Thymus (tissue), 11 donors: Measurements from ENCODE around the gene SORL1-AS1.

ENCODE experiments used
- DNase-seq, 9 donors: peaks; one replicate each; pipeline ENCODE4 v3.0.0-alpha.2; 2013; ENCODE audit warnings: low spot score in 9 of 9, low read depth in 6 of 9, missing footprints in 1 of 9
- H3K27ac ChIP-seq, 2 donors: one replicate each; pipeline ENCODE4 v1.5.1; 2013; ENCODE audit warnings: control low read depth in 1 of 2, low read depth in 1 of 2, low read length in 1 of 2, mild to moderate bottlenecking in 1 of 2, moderate library complexity in 1 of 2
- H3K27me3 ChIP-seq, 2 donors: one replicate each; pipeline ENCODE4 v1.5.1; 2013; ENCODE audit warnings: low read length in 1 of 2; ENCODE audit not compliant: control insufficient read depth in 2 of 2, insufficient read depth in 1 of 2
- H3K36me3 ChIP-seq, 2 donors: one replicate each; pipeline ENCODE4 v1.5.1; 2013; ENCODE audit warnings: low read length in 1 of 2, mild to moderate bottlenecking in 1 of 2, moderate library complexity in 1 of 2; ENCODE audit not compliant: control insufficient read depth in 2 of 2, insufficient read depth in 2 of 2
- H3K4me1 ChIP-seq, 2 donors: one replicate each; pipeline ENCODE4 v1.5.1; 2013; ENCODE audit warnings: low read length in 2 of 2; ENCODE audit not compliant: control insufficient read depth in 2 of 2, insufficient read depth in 2 of 2
- H3K4me3 ChIP-seq, 2 donors: one replicate each; pipeline ENCODE4 v1.5.1; 2013; ENCODE audit warnings: low read length in 2 of 2, control low read depth in 1 of 2, mild to moderate bottlenecking in 1 of 2
- H3K9me3 ChIP-seq, 2 donors: one replicate each; pipeline ENCODE4 v1.5.1; 2013; ENCODE audit warnings: low read length in 1 of 2, mild to moderate bottlenecking in 1 of 2; ENCODE audit not compliant: control insufficient read depth in 2 of 2, insufficient read depth in 1 of 2
- WGBS: extraction: QIAGEN DNeasy Blood & Tissue Kit; methylation state at CpG from one replicate; pipeline ENCODE4 v1.1.7; 2013; 5-methylcytosine and 5-hydroxymethylcytosine counted together
- donor health status: healthy.

The SORL1-AS1 gene

DNA sequence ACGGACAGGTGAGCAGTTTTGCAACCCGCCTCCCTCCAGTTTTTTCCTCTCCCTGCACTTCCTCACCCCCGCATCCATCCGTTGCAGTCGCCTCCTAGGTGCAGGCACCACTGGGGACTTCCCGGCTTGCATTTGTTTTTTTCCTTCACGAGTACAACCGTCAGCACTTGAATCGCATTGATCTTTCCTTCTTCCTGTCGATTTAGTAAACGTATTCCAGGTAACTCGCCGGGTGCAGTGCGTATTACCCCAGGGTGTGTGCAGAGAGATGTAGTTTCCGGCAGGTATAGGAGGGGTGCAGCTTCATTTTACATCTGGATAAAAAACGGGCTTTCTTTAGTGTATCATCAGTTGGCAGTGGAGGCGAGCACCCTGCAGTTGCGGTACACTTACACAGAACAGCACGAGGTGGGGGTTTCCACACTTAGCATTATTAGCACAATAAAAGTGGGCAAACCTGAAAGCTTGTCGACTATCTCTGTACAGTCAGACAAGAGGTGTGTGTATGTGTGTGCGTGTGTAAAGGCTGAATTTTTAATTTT is at the start of gene SORL1-AS1:
Gene SORL1-AS1 (minus strand): TSS at position 359 of the 542 bp plus-strand sequence.
- Histone ChIP-seq H3K4me3 (peak within 1 kb of the TSS; percentile 59 to 77), H3K36me3 (no peaks in the 10 kb centered on the region), H3K27ac (peak within 1 kb of the TSS; percentile 64 to 76), H3K27me3 (no peaks in the 10 kb centered on the region), H3K4me1 (peaks cover 21 to 48% of the 10 kb centered on the region in 2 donors), H3K9me3 (peaks cover 0 to 4% of the 10 kb centered on the region in 2 donors)
- WGBS = under 1% methylated on average over 21 of the region's 21 CpGs
- peak in 6 of 9 donors; percentile 32 to 70 (median 52) for DNase-seq

DNA sequence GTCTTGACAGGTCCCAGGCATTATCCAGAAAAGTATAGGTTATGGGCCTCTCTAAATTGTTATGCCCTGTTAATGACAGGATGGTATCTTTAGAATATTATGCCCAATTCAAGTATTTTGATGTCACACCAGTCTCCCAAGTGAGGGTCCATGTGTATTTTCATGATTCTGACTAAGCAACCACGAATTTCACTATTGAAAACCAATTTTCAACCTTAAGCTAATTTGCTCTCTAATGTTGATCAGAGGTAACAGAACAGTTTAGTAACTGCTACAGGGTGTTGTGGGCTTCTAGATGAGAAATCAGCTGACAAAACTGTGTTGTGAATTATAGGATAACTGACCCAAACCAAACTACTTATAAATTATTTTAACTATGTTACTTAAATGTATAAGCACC is 48.0 kb upstream of the SORL1-AS1 start:
- 95% methylated on average over 1 of the region's 1 CpG for WGBS
- no peak for DNase-seq

DNA sequence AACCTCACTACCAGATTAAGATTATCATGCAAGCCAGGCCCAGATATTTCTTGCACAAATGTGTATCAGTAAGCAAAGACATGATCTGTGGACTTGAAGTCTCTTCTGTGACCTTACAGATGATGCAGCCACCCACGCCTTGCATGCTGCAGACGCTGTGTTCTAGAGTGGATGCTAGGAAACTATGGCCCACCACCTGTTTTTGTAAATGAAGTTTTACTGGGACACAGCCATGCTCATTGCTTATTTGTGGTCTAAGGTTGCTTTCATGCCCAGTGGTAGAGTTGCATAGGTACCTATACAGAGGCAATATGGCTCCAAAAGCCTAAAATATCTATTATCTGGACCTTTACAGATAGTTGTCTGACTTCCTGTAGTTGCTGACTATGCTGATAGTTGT is 47.5 kb upstream of the SORL1-AS1 start:
- DNase-seq = no peak
- Histone ChIP-seq H3K27ac (no peak overlapping the region), H3K36me3 (peaks cover 17 to 33% of the 10 kb centered on the region in 2 donors), H3K4me1 (peaks cover 0 to under 1% of the 10 kb centered on the region in 2 donors), H3K4me3 (no peak overlapping the region), H3K9me3 (no peaks in the 10 kb centered on the region), H3K27me3 (no peaks in the 10 kb centered on the region)
- WGBS = 69% methylated on average over 2 of the region's 2 CpGs

More for the DNA sequence above, 48.0 kb upstream of the SORL1-AS1 start:
- Histone ChIP-seq H3K4me3 (no peak overlapping the region), H3K27me3 (no peaks in the 10 kb centered on the region), H3K36me3 (peaks cover 17 to 33% of the 10 kb centered on the region in 2 donors), H3K27ac (no peak overlapping the region), H3K4me1 (no peaks in the 10 kb centered on the region), H3K9me3 (no peaks in the 10 kb centered on the region)

DNA sequence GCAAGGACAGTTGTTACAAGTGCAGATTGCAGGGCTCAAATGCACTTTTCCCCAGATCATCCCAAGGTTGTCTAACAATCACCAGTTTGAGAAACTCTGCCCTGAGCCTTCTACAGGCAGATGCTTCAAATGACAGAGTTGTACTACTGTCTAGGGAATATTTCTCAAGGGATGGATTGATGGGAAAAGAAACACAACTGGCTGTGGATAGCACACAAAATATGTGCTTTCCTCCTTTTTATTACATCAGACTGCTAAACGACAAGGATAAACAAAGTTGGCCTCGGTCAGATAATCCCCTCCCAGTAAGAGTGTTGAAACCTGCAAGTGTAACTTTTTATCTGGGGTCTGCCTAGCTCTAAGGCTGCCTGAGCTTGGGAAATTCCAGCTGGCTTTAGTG is 46.6 kb upstream of the SORL1-AS1 start:
- H3K27me3 ChIP-seq = no peaks in the 10 kb centered on the region
- peaks cover 17 to 33% of the 10 kb centered on the region in 2 donors for H3K36me3 ChIP-seq
- H3K9me3 ChIP-seq = no peaks in the 10 kb centered on the region
- peaks cover 4 to 5% of the 10 kb centered on the region in 2 donors for H3K4me1 ChIP-seq
- 89% methylated on average over 2 of the region's 2 CpGs for WGBS
- H3K27ac ChIP-seq = no peak overlapping the region
- no peak overlapping the region for H3K4me3 ChIP-seq
- DNase-seq = no peak

DNA sequence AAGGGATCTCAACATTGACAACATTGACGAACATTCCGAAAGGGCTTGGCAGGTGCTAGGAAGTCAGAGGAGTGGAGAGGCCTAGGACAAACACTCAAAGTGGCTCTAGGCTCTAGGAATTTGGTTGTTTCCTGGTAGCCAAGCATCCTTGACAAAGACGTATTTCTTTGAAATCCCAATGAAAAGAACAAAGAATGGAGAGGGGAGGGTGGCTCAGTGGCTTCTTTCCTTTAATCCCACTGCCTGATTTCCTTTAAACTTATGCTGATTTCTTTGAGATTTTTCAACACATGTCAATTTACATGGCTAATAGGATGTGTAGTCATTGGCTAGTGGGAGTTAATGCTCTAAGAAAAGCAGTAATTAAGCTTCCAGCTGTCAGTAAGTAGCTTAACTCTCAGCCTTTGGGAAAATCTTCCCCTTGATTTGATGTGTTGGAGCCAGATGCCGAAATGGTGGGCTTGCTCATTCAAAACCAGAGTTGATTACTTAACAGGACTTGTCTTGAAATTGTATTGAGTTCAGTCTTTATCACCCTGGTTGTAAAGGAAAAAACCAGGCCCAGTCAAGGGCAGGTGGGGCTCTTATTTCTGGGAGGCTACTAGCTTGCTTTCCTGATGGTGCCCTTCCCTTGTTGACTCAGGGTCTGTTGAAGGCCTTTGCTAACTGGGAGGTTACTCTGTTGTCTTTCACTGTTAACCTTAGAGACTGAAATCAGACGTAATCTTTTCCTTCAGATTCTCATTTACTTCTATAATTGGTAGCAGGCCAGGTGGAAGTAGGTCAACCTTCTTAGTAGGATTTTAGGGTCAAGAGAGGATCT is 44.6 kb upstream of the SORL1-AS1 start:
- peaks cover 17 to 28% of the 10 kb centered on the region in 2 donors for H3K36me3 ChIP-seq
- peaks cover 4 to 8% of the 10 kb centered on the region in 2 donors for H3K4me1 ChIP-seq
- H3K4me3 ChIP-seq = no peak overlapping the region
- no peaks in the 10 kb centered on the region for H3K27me3 ChIP-seq
- H3K27ac ChIP-seq = no peak overlapping the region
- no peak for DNase-seq
- H3K9me3 ChIP-seq = no peaks in the 10 kb centered on the region
- WGBS = 85% methylated on average over 5 of the region's 5 CpGs

DNA sequence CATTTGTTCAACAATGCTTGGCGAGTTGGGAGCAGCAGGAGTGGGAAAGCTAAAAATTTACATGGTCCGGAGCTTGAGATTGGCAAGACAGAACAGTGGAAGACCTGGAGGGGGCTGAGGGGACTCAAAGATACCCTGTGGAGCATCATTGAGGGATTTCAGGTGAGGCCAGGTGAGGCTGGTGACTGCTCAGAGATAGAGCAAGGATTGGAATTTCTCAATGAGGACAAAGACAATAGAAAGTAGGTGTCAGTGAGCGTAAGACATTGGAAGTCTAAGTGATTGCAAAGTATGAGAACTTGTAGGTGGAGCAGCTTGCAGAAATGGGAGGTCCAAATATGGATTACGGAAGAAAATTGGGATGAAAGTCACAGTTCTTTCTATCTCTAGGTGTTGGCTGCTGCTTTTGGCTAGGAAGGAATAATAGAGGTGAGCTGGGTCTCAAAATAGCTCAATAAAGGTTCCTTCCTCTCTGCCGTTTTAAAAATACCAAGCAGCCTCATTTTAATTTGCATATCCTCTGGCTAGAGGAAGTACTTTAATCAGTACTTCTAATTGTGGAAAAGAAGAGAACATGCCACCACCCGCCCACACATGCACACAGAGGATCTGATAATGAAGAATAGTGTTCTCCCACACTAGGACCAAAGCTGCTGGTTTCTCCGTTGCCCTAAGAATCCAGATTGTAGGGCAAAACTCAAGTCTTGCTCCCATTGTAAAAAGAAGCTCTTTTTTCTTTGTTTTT is 41.8 kb upstream of the SORL1-AS1 start:
- Histone ChIP-seq H3K36me3 (peaks cover 17 to 37% of the 10 kb centered on the region in 2 donors), H3K27me3 (no peaks in the 10 kb centered on the region), H3K4me1 (peaks cover 4 to 8% of the 10 kb centered on the region in 2 donors), H3K9me3 (no peaks in the 10 kb centered on the region), H3K27ac (no peak overlapping the region), H3K4me3 (no peak overlapping the region)
- 74% methylated on average over 7 of the region's 7 CpGs for WGBS
- DNase-seq = peak in 1 of 9 donors; percentile 20

DNA sequence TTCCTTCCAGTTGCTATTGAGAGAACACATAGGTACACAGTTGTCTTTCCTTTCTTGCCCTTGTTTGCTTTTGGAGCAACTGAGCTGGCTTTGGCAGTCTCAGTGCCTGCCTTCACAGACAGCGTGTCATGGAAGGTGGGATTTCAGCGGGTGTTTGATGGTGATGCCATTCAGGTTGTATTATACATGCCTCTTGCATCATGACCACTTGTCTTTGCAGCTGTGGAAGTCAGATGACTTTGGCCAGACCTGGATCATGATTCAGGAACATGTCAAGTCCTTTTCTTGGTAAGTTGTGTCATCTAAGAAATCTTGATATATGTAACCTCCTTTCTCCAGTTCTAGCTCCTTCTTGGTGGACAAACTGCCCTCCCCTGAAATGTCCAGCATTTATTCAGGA is 37.1 kb upstream of the SORL1-AS1 start:
- H3K27ac ChIP-seq = no peak overlapping the region
- peaks cover 4 to 43% of the 10 kb centered on the region in 2 donors for H3K36me3 ChIP-seq
- H3K4me3 ChIP-seq = no peak overlapping the region
- peaks cover 2 to 4% of the 10 kb centered on the region in 2 donors for H3K4me1 ChIP-seq
- 96% methylated on average over 2 of the region's 2 CpGs for WGBS
- H3K9me3 ChIP-seq = no peaks in the 10 kb centered on the region
- DNase-seq = no peak
- no peaks in the 10 kb centered on the region for H3K27me3 ChIP-seq

DNA sequence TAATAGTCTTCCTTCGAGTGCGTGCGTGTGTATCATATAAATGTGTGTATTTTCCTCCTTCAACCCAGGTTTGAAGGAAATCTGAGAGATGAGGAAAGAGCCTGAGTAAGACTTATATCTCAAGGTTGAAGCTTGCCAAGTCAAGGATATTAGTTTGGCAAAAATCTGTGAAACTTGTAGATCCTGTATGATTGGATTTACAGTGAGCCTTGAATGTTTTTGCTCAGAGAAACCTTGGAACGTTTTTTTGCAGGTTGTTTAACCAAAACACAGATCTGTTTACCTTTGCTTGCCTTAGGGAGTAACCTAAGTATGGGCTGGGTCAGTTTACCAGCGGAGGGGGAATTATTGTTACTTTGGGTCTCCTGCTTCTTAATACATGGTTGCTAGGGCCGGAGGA is 35.9 kb upstream of the SORL1-AS1 start:
- Histone ChIP-seq H3K36me3 (peaks cover 4 to 43% of the 10 kb centered on the region in 2 donors), H3K4me3 (no peak overlapping the region), H3K27me3 (no peaks in the 10 kb centered on the region), H3K9me3 (no peaks in the 10 kb centered on the region), H3K27ac (no peak overlapping the region), H3K4me1 (no peaks in the 10 kb centered on the region)
- no peak for DNase-seq
- WGBS = 95% methylated on average over 6 of the region's 6 CpGs

DNA sequence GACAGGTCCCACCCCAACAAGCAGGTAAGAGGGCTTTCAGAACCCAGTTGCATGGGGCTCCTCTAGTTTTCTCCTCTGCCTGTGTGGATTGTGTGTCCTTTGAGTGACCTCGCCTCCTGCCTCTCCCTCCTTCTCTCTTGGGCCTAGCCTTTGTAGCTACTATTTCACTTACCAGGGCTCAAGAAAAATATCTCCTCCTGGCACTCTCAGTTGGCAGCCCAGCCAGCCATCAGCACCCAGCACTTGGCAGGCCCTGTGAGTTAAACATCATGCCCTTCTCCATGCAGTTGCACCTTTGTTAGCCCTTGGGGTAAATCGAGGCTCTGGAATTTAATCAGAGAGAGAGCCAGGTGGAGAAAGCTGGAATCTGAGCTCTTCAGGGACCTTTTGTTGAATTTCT is 35.4 kb upstream of the SORL1-AS1 start:
- Histone ChIP-seq H3K4me3 (no peak overlapping the region), H3K27ac (no peak overlapping the region), H3K9me3 (no peaks in the 10 kb centered on the region), H3K27me3 (no peaks in the 10 kb centered on the region), H3K4me1 (peaks cover 0 to under 1% of the 10 kb centered on the region in 2 donors), H3K36me3 (peaks cover 4 to 43% of the 10 kb centered on the region in 2 donors)
- DNase-seq = no peak
- 96% methylated on average over 2 of the region's 2 CpGs for WGBS
